Thyroid gland (tissue), 4 donors: ENCODE measurements around the gene PPM1H.

Experiments used
- POLR2A ChIP-seq, 2 donors: fragments of 450-650 bp; IDR thresholded peaks; one replicate each; pipeline ENCODE4 v1.6.1; 2017; ENCODE audit warnings: antibody characterized with exemption in 2 of 2, mild to moderate bottlenecking in 2 of 2, moderate library complexity in 1 of 2
- TF ChIP-seq, protein P1 (sequence below), 6 experiments: fragments of 200-600 bp in 3 of 6; fragments of 450-650 bp in 3 of 6; sonication (generic) in 3 of 6; IDR thresholded peaks; one replicate each; pipeline ENCODE4 v1.5.1; 2016 to 2019; ENCODE audit warnings: antibody characterized with exemption in 6 of 6, mild to moderate bottlenecking in 2 of 6, inconsistent platforms in 1 of 6, moderate library complexity in 1 of 6

DNA sequence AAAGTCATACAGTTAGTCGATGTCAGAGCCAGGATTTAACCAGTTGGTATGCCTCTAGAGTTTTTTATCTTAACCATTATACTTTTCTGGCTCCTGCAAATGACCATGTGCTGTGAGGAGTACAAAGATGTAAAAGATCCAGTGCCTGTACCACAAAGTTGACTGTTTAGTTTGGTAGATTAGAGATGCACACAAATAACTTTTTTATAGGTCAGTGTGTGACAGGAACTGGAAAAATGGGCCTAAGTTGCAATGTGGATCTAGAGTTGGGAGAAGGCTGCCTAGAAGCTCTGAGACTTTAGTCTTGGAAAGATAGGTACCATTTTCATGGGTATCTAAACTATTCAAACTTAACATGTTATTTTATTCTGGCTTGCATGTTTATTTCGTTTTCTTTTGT lies 32.8 kb upstream of the PPM1H start:
- TF ChIP-seq, protein P1, sequence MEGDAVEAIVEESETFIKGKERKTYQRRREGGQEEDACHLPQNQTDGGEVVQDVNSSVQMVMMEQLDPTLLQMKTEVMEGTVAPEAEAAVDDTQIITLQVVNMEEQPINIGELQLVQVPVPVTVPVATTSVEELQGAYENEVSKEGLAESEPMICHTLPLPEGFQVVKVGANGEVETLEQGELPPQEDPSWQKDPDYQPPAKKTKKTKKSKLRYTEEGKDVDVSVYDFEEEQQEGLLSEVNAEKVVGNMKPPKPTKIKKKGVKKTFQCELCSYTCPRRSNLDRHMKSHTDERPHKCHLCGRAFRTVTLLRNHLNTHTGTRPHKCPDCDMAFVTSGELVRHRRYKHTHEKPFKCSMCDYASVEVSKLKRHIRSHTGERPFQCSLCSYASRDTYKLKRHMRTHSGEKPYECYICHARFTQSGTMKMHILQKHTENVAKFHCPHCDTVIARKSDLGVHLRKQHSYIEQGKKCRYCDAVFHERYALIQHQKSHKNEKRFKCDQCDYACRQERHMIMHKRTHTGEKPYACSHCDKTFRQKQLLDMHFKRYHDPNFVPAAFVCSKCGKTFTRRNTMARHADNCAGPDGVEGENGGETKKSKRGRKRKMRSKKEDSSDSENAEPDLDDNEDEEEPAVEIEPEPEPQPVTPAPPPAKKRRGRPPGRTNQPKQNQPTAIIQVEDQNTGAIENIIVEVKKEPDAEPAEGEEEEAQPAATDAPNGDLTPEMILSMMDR (IDR thresholded peaks at IDR 0.05): no peak
- TF ChIP-seq POLR2A (IDR thresholded peaks at IDR 0.05): no peak
